ENCODE data around the gene RHOA.

RHOA gene

DNA sequence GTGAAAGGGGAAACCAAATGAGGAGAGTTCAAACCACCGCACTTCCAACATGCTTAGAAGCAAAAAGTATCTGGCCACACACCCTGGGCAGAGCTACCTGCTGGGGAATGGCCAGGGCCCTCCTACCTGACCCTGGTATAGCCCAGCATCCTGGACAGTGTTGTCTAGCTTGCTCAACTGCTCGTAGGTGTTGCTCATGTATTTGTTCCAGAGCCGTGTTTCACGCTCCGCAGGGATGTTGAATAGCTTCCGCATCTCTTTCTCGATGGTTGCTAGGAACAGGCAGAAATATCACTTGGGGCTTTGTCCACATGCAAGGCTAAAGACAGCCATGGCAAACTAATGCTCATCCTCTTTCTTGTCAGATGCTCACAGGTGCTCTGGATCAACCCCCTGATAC, 87.0 kb downstream of the RHOA start:
- Histone ChIP-seq H3K36me3 (ENCODE audit: low read depth) (peaks cover 93% of the 10 kb centered on the region), H3K4me1 (ENCODE audit: insufficient read depth, poor library complexity, severe bottlenecking) (peaks cover 6% of the 10 kb centered on the region), H3K9me3 (ENCODE audit: severe bottlenecking) (no peaks in the 10 kb centered on the region), H3K4me3 (ENCODE audit: severe bottlenecking) (no peak overlapping the region), H3K27me3 (ENCODE audit: insufficient read depth, poor library complexity, severe bottlenecking) (no peaks in the 10 kb centered on the region), H3K27ac (ENCODE audit: poor library complexity, severe bottlenecking) (no peak overlapping the region)
- ATAC-seq (ENCODE audit: low read depth) = no peak
- TF ChIP-seq, protein P1, sequence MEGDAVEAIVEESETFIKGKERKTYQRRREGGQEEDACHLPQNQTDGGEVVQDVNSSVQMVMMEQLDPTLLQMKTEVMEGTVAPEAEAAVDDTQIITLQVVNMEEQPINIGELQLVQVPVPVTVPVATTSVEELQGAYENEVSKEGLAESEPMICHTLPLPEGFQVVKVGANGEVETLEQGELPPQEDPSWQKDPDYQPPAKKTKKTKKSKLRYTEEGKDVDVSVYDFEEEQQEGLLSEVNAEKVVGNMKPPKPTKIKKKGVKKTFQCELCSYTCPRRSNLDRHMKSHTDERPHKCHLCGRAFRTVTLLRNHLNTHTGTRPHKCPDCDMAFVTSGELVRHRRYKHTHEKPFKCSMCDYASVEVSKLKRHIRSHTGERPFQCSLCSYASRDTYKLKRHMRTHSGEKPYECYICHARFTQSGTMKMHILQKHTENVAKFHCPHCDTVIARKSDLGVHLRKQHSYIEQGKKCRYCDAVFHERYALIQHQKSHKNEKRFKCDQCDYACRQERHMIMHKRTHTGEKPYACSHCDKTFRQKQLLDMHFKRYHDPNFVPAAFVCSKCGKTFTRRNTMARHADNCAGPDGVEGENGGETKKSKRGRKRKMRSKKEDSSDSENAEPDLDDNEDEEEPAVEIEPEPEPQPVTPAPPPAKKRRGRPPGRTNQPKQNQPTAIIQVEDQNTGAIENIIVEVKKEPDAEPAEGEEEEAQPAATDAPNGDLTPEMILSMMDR (IDR thresholded peaks at IDR 0.05; ENCODE audit: poor library complexity, severe bottlenecking) = no peak
- DNase-seq (ENCODE audit: low spot score) = no peak

DNA sequence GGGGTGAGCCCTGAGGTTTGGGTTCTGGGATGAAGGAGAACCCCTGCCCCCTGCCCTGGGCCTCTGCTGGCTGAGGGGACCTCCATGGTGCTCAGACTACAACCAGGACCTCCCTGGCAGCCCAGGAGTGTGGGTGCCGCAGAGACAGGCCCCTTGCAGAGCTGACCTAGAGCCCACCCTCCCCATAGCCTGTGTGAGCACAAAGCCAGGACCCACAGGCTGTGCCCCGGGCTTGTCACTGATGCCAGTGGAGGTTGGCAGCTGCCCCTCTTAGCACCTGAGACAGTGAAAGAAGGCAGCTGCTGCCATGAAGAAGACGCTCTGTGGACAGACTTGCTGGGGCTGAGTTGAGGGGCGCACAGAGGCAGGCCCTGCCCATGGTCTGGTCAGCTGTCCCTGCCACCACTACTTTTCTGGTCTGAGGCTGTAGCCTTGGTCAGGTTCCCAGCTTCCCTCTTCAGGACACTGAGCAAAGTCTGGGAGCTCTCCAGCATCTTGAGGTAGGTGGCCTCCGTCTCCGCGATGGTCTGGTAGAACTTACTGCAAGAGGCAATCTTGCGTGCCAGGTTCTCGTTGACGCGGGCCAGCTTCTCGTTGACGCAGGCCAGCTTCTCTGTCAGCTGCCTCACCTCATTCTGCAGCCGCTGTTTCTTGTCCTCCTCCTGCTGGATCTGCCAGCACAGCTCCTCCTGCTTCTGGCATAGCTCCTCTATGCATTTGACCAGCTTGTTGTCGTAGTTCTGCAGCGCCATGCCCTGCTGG, 94.9 kb downstream of the RHOA start:
- Histone ChIP-seq H3K4me1 (ENCODE audit: insufficient read depth, poor library complexity, severe bottlenecking) (no peaks in the 10 kb centered on the region), H3K4me3 (ENCODE audit: severe bottlenecking) (no peak overlapping the region), H3K27ac (ENCODE audit: poor library complexity, severe bottlenecking) (no peak overlapping the region), H3K9me3 (ENCODE audit: severe bottlenecking) (no peaks in the 10 kb centered on the region), H3K36me3 (ENCODE audit: low read depth) (peaks cover 78% of the 10 kb centered on the region), H3K27me3 (ENCODE audit: insufficient read depth, poor library complexity, severe bottlenecking) (no peaks in the 10 kb centered on the region)
- ATAC-seq (ENCODE audit: low read depth) (no peak), DNase-seq (ENCODE audit: low spot score) (no peak)
- TF ChIP-seq, protein P1 (IDR thresholded peaks at IDR 0.05; ENCODE audit: poor library complexity, severe bottlenecking) = no peak

DNA sequence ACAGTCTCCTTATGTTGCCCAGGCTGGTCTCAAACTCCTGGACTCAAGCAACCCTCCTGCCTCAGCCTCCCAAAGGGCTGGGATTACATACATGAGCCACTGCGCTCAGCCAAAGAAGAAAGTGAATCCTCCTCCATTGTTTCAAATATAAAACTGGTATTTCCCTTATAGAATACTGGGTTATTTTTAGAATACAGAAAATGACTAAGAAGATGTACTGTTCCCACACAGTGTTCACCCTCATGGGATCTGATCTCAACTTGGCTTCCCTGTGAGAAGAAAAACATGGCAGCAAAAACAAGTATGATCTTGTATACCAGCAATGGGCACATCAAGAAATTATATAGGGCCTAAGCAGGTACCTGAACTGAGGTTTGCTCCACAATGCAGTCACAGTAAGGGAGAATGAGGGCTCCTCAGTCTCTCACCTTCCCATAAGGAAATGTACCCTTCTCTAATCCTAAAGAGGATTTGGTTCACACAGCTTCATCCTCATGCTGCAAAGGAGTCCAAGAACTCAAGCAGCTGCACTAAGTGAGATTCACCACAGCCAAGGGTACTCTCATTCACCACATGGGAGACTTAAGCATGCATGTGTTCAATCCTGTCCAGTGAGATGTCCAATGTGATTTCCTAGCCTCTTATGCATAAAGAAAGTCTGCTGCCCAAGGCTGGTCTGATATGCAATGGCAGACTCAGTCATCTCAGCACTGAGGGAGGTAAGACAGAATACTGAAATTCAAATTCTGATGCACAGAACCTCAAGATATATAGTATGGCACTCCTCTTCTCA, 97.7 kb downstream of the RHOA start:
- TF ChIP-seq, protein P1 (IDR thresholded peaks at IDR 0.05; ENCODE audit: poor library complexity, severe bottlenecking) = no peak
- Histone ChIP-seq H3K27ac (ENCODE audit: poor library complexity, severe bottlenecking) (no peak overlapping the region), H3K27me3 (ENCODE audit: insufficient read depth, poor library complexity, severe bottlenecking) (no peaks in the 10 kb centered on the region), H3K4me1 (ENCODE audit: insufficient read depth, poor library complexity, severe bottlenecking) (no peaks in the 10 kb centered on the region), H3K36me3 (ENCODE audit: low read depth) (peaks cover 79% of the 10 kb centered on the region), H3K4me3 (ENCODE audit: severe bottlenecking) (no peak overlapping the region), H3K9me3 (ENCODE audit: severe bottlenecking) (no peaks in the 10 kb centered on the region)
- DNase-seq (ENCODE audit: low spot score) = no peak
- ATAC-seq (ENCODE audit: low read depth) = no peak

DNA sequence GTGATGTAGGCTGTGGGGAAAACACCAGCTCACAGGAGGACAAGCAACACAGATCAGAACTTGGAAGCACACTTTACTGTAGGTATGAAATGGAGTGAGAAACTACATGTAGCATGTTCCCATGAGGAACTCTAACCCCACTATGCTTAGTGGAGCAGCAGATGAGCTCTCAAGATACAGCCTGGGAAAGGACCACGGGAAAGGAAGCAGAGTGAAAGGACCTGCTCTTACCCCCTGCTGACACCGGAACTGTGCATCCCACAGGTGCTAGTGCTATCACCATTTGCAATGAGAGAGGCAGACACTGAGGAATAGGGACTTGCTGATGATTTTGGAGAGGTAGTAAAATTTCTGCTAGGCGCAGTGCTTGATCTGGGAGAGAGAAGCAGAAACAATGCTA, 100.5 kb downstream of the RHOA start:
- Histone ChIP-seq H3K36me3 (ENCODE audit: low read depth) (peaks cover 76% of the 10 kb centered on the region), H3K9me3 (ENCODE audit: severe bottlenecking) (no peaks in the 10 kb centered on the region), H3K4me1 (ENCODE audit: insufficient read depth, poor library complexity, severe bottlenecking) (no peaks in the 10 kb centered on the region), H3K4me3 (ENCODE audit: severe bottlenecking) (no peak overlapping the region), H3K27me3 (ENCODE audit: insufficient read depth, poor library complexity, severe bottlenecking) (no peaks in the 10 kb centered on the region), H3K27ac (ENCODE audit: poor library complexity, severe bottlenecking) (no peak overlapping the region)
- no peak for ATAC-seq (ENCODE audit: low read depth)
- no peak for DNase-seq (ENCODE audit: low spot score)
- TF ChIP-seq, protein P1 (IDR thresholded peaks at IDR 0.05; ENCODE audit: poor library complexity, severe bottlenecking) = no peak
